DOHH2 (cell line): ENCODE results near the gene NAV2.

Experiments used
- H3F3A ChIP-seq: fragments of 200-600 bp; sonication (generic), shearing (Covaris generic); 2 replicates; pipeline ENCODE4 v1.6.0; 2016; ENCODE audit warnings: antibody characterized with exemption, mild to moderate bottlenecking; ENCODE audit not compliant: control insufficient read depth, insufficient read depth
- H3K27ac ChIP-seq: fragments of 200-600 bp; sonication (generic); 2 replicates; pipeline ENCODE4 v1.5.1; 2014; ENCODE audit warnings: low read depth, mild to moderate bottlenecking, low read length, moderate library complexity
- H3K27me3 ChIP-seq: fragments of 200-600 bp; sonication (generic); 2 replicates; pipeline ENCODE4 v1.6.1; 2014; ENCODE audit warnings: mild to moderate bottlenecking, low read length, mixed read lengths; ENCODE audit not compliant: control insufficient read depth
- H3K36me3 ChIP-seq: fragments of 200-600 bp; sonication (generic); 2 replicates; pipeline ENCODE4 v1.6.1; 2014; ENCODE audit warnings: mild to moderate bottlenecking, low read length, moderate library complexity, mixed read lengths; ENCODE audit not compliant: control insufficient read depth
- H3K4me1 ChIP-seq: fragments of 200-600 bp; sonication (generic); 2 replicates; pipeline ENCODE4 v1.6.1; 2014; ENCODE audit warnings: mild to moderate bottlenecking, low read length, mixed read lengths; ENCODE audit not compliant: control insufficient read depth
- H3K4me2 ChIP-seq: fragments of 200-600 bp; sonication (generic); 2 replicates; pipeline ENCODE4 v1.6.0; 2014; ENCODE audit warnings: mild to moderate bottlenecking, low read length, moderate library complexity
- H3K4me3 ChIP-seq: fragments of 200-600 bp; sonication (generic); 2 replicates; pipeline ENCODE4 v1.5.1; 2014; ENCODE audit warnings: mild to moderate bottlenecking, low read length, mixed read lengths
- H3K79me2 ChIP-seq: fragments of 200-600 bp; sonication (generic); 2 replicates; pipeline ENCODE4 v1.6.1; 2014; ENCODE audit warnings: mild to moderate bottlenecking, low read length, mixed read lengths; ENCODE audit not compliant: control insufficient read depth
- H3K9me2 ChIP-seq: fragments of 200-600 bp; sonication (generic); replicated peaks from 2 replicates; pipeline ENCODE4 v1.6.1; 2014; ENCODE audit warnings: mild to moderate bottlenecking, low read length, mixed read lengths; ENCODE audit not compliant: control insufficient read depth
- H3K9me3 ChIP-seq: fragments of 200-600 bp; sonication (generic); 2 replicates; pipeline ENCODE4 v1.6.1; 2014; ENCODE audit warnings: antibody characterized with exemption, low read length, mixed read lengths; ENCODE audit not compliant: control insufficient read depth, insufficient read depth
- H4K20me1 ChIP-seq: fragments of 200-600 bp; sonication (generic); 2 replicates; pipeline ENCODE4 v1.6.0; 2014; ENCODE audit warnings: low read depth, mild to moderate bottlenecking, antibody characterized with exemption, low read length, moderate library complexity; ENCODE audit not compliant: control insufficient read depth, insufficient read depth
- CTCF ChIP-seq: fragments of 200-600 bp; sonication (generic); IDR thresholded peaks from one replicate; pipeline ENCODE4 v1.5.1; 2014; ENCODE audit warnings: antibody characterized with exemption, mild to moderate bottlenecking, low read depth, low read length; ENCODE audit not compliant: poor library complexity, severe bottlenecking
- EZH2phosphoT487 ChIP-seq: fragments of 200-600 bp; sonication (generic); IDR thresholded peaks from 2 replicates; pipeline ENCODE4 v1.6.1; 2017; ENCODE audit warnings: borderline replicate concordance, mild to moderate bottlenecking, antibody characterized with exemption, low read length, moderate library complexity, mixed read lengths

The NAV2 gene

GRCh38 chr11:19966927-19967326, 254.3 kb downstream of the NAV2 start:
- peaks cover 4% of the 10 kb centered on the region; the same call in 1 of the 2 replicates for H3K27me3 ChIP-seq
- H3K4me1 ChIP-seq = no peaks in the 10 kb centered on the region
- no peaks in the 10 kb centered on the region for H3K36me3 ChIP-seq
- H4K20me1 ChIP-seq = no peaks in the 10 kb centered on the region
- no peaks in the 10 kb centered on the region for H3K9me3 ChIP-seq
- H3K4me3 ChIP-seq = no peak overlapping the region
- TF ChIP-seq CTCF (no peak), EZH2phosphoT487 (no peak)
- no peak overlapping the region for H3K4me2 ChIP-seq
- H3K9me2 ChIP-seq = no peaks in the 10 kb centered on the region
- H3F3A ChIP-seq = no peaks in the 10 kb centered on the region
- no peak overlapping the region for H3K27ac ChIP-seq
- H3K79me2 ChIP-seq = no peaks in the 10 kb centered on the region

- Histone ChIP-seq H3K9me3 (no peaks in the 10 kb centered on the region), H3K9me2 (no peaks in the 10 kb centered on the region), H3K79me2 (no peaks in the 10 kb centered on the region), H4K20me1 (no peaks in the 10 kb centered on the region), H3K27ac (no peak overlapping the region), H3K4me1 (no peaks in the 10 kb centered on the region), H3K4me2 (no peak overlapping the region), H3K27me3 (peaks cover 4% of the 10 kb centered on the region; the same call in 1 of the 2 replicates), H3F3A (no peaks in the 10 kb centered on the region), H3K4me3 (no peak overlapping the region), H3K36me3 (no peaks in the 10 kb centered on the region)
- TF ChIP-seq CTCF = no peak
- no peak for TF ChIP-seq EZH2phosphoT487
Observed at GRCh38 chr11:19967787-19968186, 255.2 kb downstream of the NAV2 start.

DNA sequence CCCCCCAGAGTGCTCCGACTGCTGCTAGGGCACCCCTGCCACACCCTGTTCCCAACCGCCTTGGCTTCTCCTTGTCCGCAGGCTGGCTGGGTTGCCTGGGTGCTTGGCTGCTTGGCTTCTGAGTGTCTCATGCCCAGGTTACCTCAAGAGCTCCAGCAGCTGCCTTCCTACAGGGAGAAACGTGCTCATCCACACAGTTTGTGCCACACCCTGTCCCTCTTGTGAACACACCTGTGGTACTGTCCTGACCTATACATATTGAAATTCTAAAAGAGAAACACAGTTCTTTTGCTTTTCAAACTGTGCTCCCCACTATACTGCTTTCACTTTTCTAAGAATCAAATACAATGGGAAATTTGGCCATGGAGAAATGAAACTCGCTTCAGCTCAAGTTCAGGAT, 256.2 kb downstream of the NAV2 start:
- Histone ChIP-seq H3F3A (no peaks in the 10 kb centered on the region), H3K36me3 (no peaks in the 10 kb centered on the region), H3K27ac (no peak overlapping the region), H3K27me3 (peaks cover 4% of the 10 kb centered on the region; the same call in 1 of the 2 replicates), H3K4me2 (no peak overlapping the region), H3K9me2 (no peaks in the 10 kb centered on the region), H3K9me3 (no peaks in the 10 kb centered on the region), H4K20me1 (no peaks in the 10 kb centered on the region), H3K4me1 (no peaks in the 10 kb centered on the region), H3K4me3 (no peak overlapping the region), H3K79me2 (no peaks in the 10 kb centered on the region)
- TF ChIP-seq CTCF (no peak), EZH2phosphoT487 (no peak)

DNA sequence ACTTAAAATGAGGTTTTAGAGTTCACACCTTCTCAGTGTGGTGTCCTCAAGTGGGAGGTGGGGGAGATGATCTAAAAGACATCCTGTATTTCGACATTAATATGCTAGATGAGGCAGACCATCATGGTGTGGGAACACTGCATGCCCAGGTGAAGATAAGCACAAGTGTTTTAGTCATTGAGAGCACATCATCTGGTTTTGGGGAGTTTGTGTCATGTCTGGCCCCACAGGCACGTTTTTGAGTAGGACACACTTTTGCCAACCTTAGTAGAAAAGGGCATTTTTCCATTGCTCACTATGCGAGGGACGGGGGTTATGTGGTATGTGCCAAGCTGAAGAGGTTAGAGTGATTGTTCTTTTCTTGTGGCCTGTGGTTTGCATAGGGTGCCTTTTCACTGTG, 258.3 kb downstream of the NAV2 start:
- Histone ChIP-seq H3K9me2 (no peaks in the 10 kb centered on the region), H3K27ac (no peak overlapping the region), H3K27me3 (peaks cover 4% of the 10 kb centered on the region; the same call in 1 of the 2 replicates), H3F3A (no peaks in the 10 kb centered on the region), H3K79me2 (no peaks in the 10 kb centered on the region), H3K36me3 (no peaks in the 10 kb centered on the region), H3K4me3 (no peak overlapping the region), H3K9me3 (no peaks in the 10 kb centered on the region), H3K4me1 (no peaks in the 10 kb centered on the region), H4K20me1 (no peaks in the 10 kb centered on the region), H3K4me2 (no peak overlapping the region)
- no peak for TF ChIP-seq EZH2phosphoT487
- no peak for TF ChIP-seq CTCF
